Epithelial cell of esophagus (primary cell): Measurements from ENCODE around the gene CKB.

Source experiments
- DNase-seq: peaks from one replicate; pipeline ENCODE4 v3.0.0; 2010; ENCODE audit warnings: low read depth
- H3K4me3 ChIP-seq: 2 replicates; pipeline ENCODE4 v1.5.1; 2011; ENCODE audit warnings: mild to moderate bottlenecking, low read length, control low read depth
- TF ChIP-seq, protein P1 (sequence below): IDR thresholded peaks from 2 replicates; pipeline ENCODE4 v1.5.1; 2011; ENCODE audit warnings: low read depth, mild to moderate bottlenecking, low read length, control low read depth, inconsistent platforms; ENCODE audit not compliant: insufficient read depth; ENCODE audit errors: missing control alignments

Gene CKB

DNA sequence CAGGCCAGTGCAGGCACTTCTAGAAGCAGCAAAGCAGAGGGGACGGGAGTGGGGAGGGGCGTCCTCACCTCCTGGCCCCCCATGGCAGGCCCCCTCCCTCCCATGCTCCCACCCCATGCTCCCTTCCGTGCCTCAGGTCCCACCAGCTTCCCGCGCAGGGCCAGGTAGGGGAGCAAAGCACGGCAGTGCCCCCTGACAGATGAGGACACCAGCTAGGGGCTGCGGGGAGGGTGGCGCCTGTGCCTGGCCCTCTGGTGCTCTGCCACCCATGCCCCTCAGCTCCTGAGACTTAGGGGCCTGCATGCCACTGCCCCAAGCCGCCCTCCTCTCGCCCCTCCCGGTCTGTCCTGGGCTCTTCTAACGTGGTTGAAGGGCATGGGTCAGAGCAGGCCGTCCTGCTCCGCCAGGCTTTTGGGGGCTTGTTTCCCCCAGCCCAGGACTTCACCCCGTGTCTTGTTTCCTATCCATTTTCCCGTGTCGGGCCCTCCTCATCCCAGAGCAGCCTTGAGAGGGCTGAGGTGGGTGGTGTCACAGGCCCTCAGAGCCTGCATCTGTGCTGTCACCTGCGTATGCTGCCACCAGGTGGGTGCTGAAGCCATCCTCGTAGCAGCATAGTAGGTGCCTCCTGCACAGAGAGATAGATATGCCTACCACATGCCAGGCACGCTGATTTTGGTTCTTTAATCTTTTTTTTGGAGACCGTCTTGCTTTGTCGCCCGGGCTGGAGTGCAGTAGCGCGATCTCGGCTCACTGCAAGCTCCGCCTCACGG lies 16.6 kb upstream of the CKB start:
- no peak overlapping the region for H3K4me3 ChIP-seq
- TF ChIP-seq, protein P1, sequence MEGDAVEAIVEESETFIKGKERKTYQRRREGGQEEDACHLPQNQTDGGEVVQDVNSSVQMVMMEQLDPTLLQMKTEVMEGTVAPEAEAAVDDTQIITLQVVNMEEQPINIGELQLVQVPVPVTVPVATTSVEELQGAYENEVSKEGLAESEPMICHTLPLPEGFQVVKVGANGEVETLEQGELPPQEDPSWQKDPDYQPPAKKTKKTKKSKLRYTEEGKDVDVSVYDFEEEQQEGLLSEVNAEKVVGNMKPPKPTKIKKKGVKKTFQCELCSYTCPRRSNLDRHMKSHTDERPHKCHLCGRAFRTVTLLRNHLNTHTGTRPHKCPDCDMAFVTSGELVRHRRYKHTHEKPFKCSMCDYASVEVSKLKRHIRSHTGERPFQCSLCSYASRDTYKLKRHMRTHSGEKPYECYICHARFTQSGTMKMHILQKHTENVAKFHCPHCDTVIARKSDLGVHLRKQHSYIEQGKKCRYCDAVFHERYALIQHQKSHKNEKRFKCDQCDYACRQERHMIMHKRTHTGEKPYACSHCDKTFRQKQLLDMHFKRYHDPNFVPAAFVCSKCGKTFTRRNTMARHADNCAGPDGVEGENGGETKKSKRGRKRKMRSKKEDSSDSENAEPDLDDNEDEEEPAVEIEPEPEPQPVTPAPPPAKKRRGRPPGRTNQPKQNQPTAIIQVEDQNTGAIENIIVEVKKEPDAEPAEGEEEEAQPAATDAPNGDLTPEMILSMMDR = no peak
- DNase-seq = no peak

DNA sequence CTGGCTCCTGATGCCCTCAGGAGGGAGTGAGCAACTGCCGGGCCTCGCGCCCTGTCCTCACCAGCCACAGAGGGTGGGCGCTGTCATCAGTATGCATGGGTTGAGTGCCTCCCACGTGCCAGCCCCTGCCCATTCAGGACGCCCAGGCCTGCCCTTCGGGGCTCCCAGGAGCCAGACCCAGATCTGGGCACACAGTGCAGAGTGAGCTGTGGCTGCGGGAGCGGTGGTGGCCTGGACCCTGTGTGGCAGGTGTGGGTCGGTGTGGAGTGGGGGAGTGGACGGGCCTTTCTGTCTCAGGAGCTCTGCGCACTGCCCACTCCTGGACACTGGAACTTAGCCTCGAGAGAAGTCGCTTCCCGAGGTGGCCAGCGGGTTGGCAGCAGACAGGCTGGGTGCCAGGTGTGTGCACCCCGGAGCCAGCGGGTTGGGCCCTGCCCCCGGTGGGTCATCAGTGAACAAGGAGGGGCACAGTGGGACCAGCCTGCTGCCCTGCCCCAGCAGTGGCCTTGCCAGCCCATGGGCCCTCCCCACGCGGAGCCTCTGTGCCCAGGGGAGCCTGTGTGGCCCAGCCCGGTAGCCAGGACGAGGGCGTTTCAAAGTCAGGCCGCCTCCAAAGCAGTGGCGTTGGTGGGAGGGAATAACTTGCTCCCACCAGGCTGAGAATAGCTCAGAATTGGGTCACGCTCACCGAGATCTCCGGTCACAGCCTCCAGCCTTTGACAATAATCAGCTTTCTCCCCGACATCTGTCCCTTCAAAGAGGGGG lies 15.8 kb upstream of the CKB start:
- DNase-seq = no peak
- TF ChIP-seq, protein P1 = no peak
- no peak overlapping the region for H3K4me3 ChIP-seq

DNA sequence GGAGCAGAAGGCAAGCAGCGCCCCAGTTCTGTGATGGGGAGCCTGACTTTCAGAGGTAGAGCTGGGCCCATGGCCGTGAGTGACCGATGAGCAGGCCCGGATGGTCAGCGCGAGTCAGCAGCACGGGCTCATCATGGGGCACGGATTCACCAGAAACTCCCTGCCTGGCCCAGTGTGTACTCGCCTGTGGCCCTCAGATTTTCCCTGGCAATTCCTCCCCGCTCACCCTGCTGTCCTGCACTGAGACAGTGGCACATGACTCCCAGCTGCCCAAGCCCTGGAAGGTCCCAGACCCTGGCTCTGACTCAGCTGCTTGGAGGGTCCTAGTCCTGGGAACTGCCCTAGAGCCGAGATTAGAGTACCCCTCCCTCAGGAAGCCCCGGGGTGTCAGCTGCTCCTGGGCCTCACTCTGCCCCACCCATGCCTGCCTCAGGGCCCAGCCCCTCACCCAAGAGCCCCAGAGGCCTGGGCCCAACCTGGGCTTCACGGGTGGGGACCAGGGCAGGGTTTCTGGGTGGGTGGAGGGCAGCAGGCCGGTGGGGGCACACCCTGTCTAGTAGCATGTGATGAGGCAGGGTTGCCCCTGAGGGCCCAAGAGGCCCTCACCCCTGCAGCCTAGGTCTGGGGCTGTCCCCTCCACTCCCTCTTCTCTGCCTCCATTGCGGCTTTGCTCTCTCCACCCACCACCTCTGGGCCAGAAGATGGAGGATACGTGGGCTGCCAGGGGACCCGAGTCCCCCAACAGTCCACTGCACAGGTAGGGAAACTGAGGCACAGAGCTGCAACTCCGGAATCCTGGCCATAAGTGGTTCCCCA lies 14.8 kb upstream of the CKB start:
- TF ChIP-seq, protein P1 = no peak
- no peak overlapping the region for H3K4me3 ChIP-seq
- DNase-seq = no peak

DNA sequence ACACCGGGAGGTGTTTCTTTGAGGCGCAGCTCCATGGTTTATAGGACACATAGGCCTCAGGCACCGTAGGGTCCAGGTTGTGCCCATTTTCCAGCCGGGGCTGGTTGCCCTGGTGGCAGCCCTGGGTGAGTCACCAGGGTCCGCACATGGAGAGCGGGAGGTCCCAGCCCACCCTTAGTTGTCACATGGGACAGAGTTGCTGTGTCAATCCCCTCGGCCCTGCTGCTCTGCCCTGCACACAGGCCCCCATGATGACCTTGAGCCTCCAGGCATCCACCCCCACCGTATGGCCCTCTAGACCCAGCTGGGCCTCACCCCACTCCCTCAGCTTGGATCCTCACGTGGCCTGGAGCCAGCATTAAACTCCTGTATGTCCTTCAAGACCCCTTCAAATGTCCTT lies 14.1 kb upstream of the CKB start:
- no peak for DNase-seq
- TF ChIP-seq, protein P1 = no peak
- no peak overlapping the region for H3K4me3 ChIP-seq

DNA sequence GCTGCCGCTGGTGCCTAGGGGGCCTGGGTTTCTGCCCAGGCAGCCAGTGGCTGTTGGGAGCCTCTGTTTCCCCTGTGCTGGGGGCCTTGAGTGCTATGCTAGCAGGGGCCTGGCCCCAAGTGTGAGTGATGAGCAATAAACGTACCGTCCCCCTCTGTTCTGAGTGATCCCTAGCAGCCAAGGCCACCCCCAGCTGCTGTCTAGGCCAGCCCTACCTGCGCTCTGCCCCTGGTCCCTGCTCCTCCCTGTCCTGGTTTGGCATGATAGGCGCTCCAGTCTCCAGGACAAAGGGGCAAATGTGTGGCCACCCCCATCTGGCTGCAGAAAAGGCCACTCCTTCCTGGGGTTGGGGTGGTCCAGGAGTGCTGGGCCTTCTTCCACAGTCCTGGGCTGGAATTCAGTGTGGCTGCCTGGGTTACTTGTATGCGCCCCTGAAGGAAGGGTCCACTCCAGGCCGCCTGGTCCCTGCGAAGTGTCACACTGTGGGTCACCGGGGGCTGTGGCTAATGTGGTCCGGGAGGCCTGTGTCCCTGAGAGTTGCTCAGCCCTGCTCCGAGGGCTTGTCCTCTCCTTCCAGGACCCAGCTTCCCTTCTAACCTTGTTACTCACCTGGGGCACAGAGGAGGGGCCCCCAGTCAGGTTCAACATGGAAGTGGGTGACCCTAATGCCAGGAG lies 13.4 kb upstream of the CKB start:
- no peak overlapping the region for H3K4me3 ChIP-seq
- no peak for DNase-seq
- TF ChIP-seq, protein P1 = no peak

DNA sequence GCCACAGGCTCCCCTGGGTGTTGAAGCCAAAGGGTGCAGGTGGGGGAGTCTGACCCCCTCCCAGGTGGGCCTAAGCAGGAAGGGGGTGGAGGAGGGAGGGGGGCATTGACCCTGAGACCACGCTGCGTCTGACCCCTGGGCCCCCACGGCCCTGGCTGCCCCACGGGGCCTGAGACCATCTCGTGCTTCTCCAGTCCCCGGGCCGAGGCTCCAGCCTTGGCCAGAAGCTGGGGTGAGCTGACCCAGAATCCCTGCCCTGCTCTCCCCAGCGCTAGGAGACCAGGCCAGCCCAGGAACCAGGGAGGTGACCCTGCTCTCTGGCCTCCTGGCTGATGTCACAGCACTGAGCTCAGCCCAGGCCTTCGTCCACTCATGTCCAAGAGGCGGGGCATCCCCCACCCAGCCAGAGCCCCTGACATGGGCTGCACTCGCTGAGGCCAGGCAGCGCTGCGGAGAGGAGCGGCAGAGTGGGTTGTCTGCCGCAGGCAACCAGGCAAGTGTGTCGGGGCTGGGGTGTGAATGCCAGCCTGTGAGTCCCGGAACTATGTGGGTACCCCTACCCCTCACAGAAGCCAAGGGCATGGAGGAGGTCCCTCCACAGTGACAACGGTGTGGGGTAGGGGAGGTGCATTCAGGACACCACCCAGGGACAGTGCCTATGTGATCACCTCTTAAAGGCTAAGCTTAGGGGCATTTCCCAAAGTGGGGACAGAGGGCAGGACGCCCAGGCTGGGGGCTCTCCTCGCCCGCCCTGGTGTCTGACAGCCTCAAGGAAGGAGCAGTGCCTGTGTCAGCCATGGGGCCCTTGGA lies 12.7 kb upstream of the CKB start:
- TF ChIP-seq, protein P1 = no peak
- H3K4me3 ChIP-seq = no peak overlapping the region

More for the DNA sequence above, 12.7 kb upstream of the CKB start:
- DNase-seq = no peak
